ENCODE results near the gene NMNAT2. TPM values are rescaled to one million over a fixed set of nuclear protein-coding genes. Genes with fewer than 3 reads are reported as not detected.

The NMNAT2 gene
- total and polyA plus RNA-seq, 2 of the 8 experiments (the other 6 are each of a cell fraction or from before 2014, with no cell fraction given) = 6.5 to 20.9 TPM

DNA sequence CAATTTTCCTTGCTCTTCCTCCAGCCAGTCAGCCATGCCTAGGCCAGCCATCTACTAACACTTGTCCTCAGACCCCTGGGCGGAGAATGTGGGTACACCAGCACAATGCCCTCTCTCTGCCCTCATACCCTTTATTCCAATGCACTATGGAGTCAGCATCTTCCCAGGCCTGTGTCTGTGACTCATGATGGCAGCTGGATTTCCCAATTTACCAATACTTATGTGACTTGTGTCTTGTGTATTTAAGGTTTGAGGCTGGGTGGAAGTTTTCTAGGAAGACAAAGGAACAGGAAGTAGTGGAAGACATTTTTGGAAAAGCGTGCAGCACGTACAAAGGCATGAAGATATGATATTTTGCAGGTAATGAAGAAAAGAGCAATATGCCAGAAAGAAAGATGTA, 114.3 kb downstream of the NMNAT2 start:
- FAIRE-seq (no peak), DNase-seq (ENCODE audit: low read depth in 1 of 2, low spot score in 2 of 2) (no peak)
- H3K9me3 ChIP-seq (ENCODE audit: insufficient read depth in 2 of 2, low read depth in 1 of 2, low read length in 1 of 2) = no peaks in the 10 kb centered on the region
- H3K79me2 ChIP-seq (ENCODE audit: control insufficient read depth in 1 of 2, insufficient read depth in 2 of 2, low read length in 2 of 2) = no peaks in the 10 kb centered on the region
- H4K5ac ChIP-seq (ENCODE audit: insufficient read length, low read depth, low read length) = no peak overlapping the region
- no peak overlapping the region for H3K14ac ChIP-seq (ENCODE audit: insufficient read length)
- H2BK12ac ChIP-seq (ENCODE audit: low read depth, low read length) = no peak overlapping the region; the same call in 1 of the 2 replicates
- H3K36me3 ChIP-seq (ENCODE audit: control insufficient read depth in 2 of 4, insufficient read depth in 4 of 4, low read length in 3 of 4) = no peaks in the 10 kb centered on the region
- no peak overlapping the region for H3K4me2 ChIP-seq (ENCODE audit: insufficient read depth in 1 of 2, low read depth in 2 of 2, low read length in 2 of 2)
- no peak overlapping the region for H3K4me3 ChIP-seq (ENCODE audit: extremely low read depth in 1 of 4, insufficient read depth in 2 of 4, low read depth in 3 of 4, low read length in 4 of 4)
- no peaks in the 10 kb centered on the region for H3K27me3 ChIP-seq (replicated peaks in 1 of 4; ENCODE audit: control insufficient read depth in 3 of 4, extremely low read depth in 1 of 4, insufficient read depth in 3 of 4, low read length in 3 of 4)
- no peaks in the 10 kb centered on the region for H3K23me2 ChIP-seq (ENCODE audit: low read depth, low read length)
- H2BK20ac ChIP-seq (ENCODE audit: low read length) = no peak overlapping the region
- H2AFZ ChIP-seq (ENCODE audit: low read length) = no peak overlapping the region
- H3K4ac ChIP-seq (replicated peaks; ENCODE audit: insufficient read length, low read depth, low read length) = no peak overlapping the region
- no peak overlapping the region for H4K91ac ChIP-seq (replicated peaks; ENCODE audit: insufficient read length, low read length)
- H2BK120ac ChIP-seq (replicated peaks; ENCODE audit: low read depth, low read length) = no peak overlapping the region
- no peaks in the 10 kb centered on the region for H4K20me1 ChIP-seq (replicated peaks in 1 of 2; ENCODE audit: control insufficient read depth in 1 of 2, insufficient read depth in 2 of 2, low read length in 2 of 2)
- H2BK15ac ChIP-seq (ENCODE audit: low read length) = no peak overlapping the region; the same call in 1 of the 2 replicates
- no peak overlapping the region for H4K8ac ChIP-seq (ENCODE audit: extremely low read depth, insufficient read depth, low read length)
- H2AK5ac ChIP-seq (ENCODE audit: low read depth, low read length) = no peak overlapping the region
- H3K4me1 ChIP-seq (replicated peaks in 1 of 4; ENCODE audit: control insufficient read depth in 3 of 4, insufficient read depth in 4 of 4, low read length in 3 of 4) = peaks cover 3 to 22% (median 15%) of the 10 kb centered on the region in 4 experiments
- H3K23ac ChIP-seq (ENCODE audit: insufficient read length) = no peak overlapping the region
- no peaks in the 10 kb centered on the region for H3K79me1 ChIP-seq (ENCODE audit: low read depth, low read length)
- H3K27ac ChIP-seq (ENCODE audit: low read depth, low read length) = no peak overlapping the region
- POLR2A ChIA-PET (ENCODE audit: partially characterized antibody) = interaction anchor here (0.8 kb wide), 1 partner anchor 9 kb away, joined by 3 read pairs; no protein-coding TSS in a partner anchor
- H3K18ac ChIP-seq (ENCODE audit: extremely low read depth, low read length) = no peak overlapping the region
- H3K56ac ChIP-seq (replicated peaks; ENCODE audit: insufficient read length, low read depth, low read length) = no peak overlapping the region
- H3K9ac ChIP-seq (replicated peaks in 1 of 4; ENCODE audit: extremely low read depth in 1 of 4, low read depth in 3 of 4, low read length in 3 of 4) = no peak overlapping the region
- 90% methylated on average over 3 of the region's 3 CpGs; no CpG with 5 or more reads in 1 of the 2 experiments for WGBS, 2 experiments (ENCODE audit: extremely low coverage in 1 of 2, insufficient coverage in 1 of 2, insufficient read length in 1 of 2, insufficient replicate concordance in 2 of 2, low coverage in 1 of 2, low lambda C conversion rate in 2 of 2, missing lambda C conversion rate in 1 of 2)
- H2BK5ac ChIP-seq (ENCODE audit: low read depth, low read length) = no peak overlapping the region
- CTCF ChIA-PET (ENCODE audit: partially characterized antibody) = interaction anchor here (1.2 to 7.3 kb wide), 4 partner anchors 13 to 24 kb away, joined by 3 to 92 read pairs (median 45); no protein-coding TSS in a partner anchor
- TF ChIP-seq YY1 (IDR thresholded peaks at IDR 0.05; ENCODE audit: low read depth, low read length) (no peak), ATF3 (IDR thresholded peaks at IDR 0.05; ENCODE audit: insufficient read depth, low read depth, low read length) (no peak), CHD1 (IDR thresholded peaks at IDR 0.05; ENCODE audit: low read depth, low read length) (no peak), POLR2A (IDR thresholded peaks at IDR 0.05; ENCODE audit: control extremely low read depth in 1 of 2, low read depth in 2 of 2, low read length in 2 of 2) (no peak), HDAC2 (IDR thresholded peaks at IDR 0.05; ENCODE audit: borderline replicate concordance in 1 of 2, low read depth in 2 of 2, low read length in 2 of 2) (no peak), SP2 (IDR thresholded peaks at IDR 0.05; ENCODE audit: low read length) (no peak), SIRT6 (IDR thresholded peaks at IDR 0.05; ENCODE audit: low read length) (no peak), RXRA (IDR thresholded peaks at IDR 0.05; ENCODE audit: insufficient read depth, low read depth, low read length) (no peak), SP4 (IDR thresholded peaks at IDR 0.05; ENCODE audit: low read length) (no peak)
- TF ChIP-seq, protein P1, sequence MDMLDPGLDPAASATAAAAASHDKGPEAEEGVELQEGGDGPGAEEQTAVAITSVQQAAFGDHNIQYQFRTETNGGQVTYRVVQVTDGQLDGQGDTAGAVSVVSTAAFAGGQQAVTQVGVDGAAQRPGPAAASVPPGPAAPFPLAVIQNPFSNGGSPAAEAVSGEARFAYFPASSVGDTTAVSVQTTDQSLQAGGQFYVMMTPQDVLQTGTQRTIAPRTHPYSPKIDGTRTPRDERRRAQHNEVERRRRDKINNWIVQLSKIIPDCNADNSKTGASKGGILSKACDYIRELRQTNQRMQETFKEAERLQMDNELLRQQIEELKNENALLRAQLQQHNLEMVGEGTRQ (IDR thresholded peaks at IDR 0.05; ENCODE audit: low read length) = no peak
